Calu3 (cell line): ENCODE results near the gene SLC35D1. TPM values are rescaled to one million over a fixed set of nuclear protein-coding genes. Genes with fewer than 3 reads are reported as not detected.
"Not testable (repeated sequence)": the region's sequence is repeated elsewhere in the genome, so short reads cannot be mapped to it uniquely, and the experiment has no call there.

Experiments
- BruUV-seq: library from RNA; stranded (reverse); fragments of 400-500 nt; replicated peaks from 2 replicates; lab custom pipeline; 2021; lab: Mats Ljungman, UMichigan
- CTCF ChIA-PET: fragments of 300-600 bp; sonication (Branson Sonifier 250); formaldehyde crosslinking; loops from one replicate; lab custom pipeline; 2022; ENCODE audit warnings: antibody characterized with exemption; lab: Charles Lee
- DNase-seq: peaks from one replicate; pipeline ENCODE4 v3.0.0; 2022
- H3K27ac Mint-ChIP-seq: one replicate; pipeline ENCODE4 v1.8.0; 2022; ENCODE audit warnings: mixed read lengths; ENCODE audit not compliant: unreplicated experiment
- H3K27me3 Mint-ChIP-seq: one replicate; pipeline ENCODE4 v1.8.0; 2022; ENCODE audit warnings: mixed read lengths; ENCODE audit not compliant: unreplicated experiment
- H3K36me3 Mint-ChIP-seq: one replicate; pipeline ENCODE4 v1.8.0; 2022; ENCODE audit warnings: mild to moderate bottlenecking, moderate library complexity, mixed read lengths; ENCODE audit not compliant: insufficient read depth, unreplicated experiment
- H3K4me1 Mint-ChIP-seq: one replicate; pipeline ENCODE4 v1.8.0; 2022; ENCODE audit warnings: mild to moderate bottlenecking, low read depth, mixed read lengths; ENCODE audit not compliant: unreplicated experiment
- H3K4me3 Mint-ChIP-seq: one replicate; pipeline ENCODE4 v1.8.0; 2022; ENCODE audit warnings: mild to moderate bottlenecking, low read depth, moderate library complexity, mixed read lengths; ENCODE audit not compliant: unreplicated experiment
- H3K9me3 Mint-ChIP-seq: one replicate; pipeline ENCODE4 v1.8.0; 2022; ENCODE audit warnings: low read depth, mixed read lengths; ENCODE audit not compliant: unreplicated experiment
- intact Hi-C: fragments of 100-400 bp; cut with micrococcal nuclease; formaldehyde crosslinking; loops from one replicate; pipeline ENCODE4 v1.10.0; 2022; ENCODE audit not compliant: unreplicated experiment
- total RNA-seq: library from RNA; stranded (reverse); gene quantifications from 2 replicates; pipeline ENCODE4 v1.2.3, GENCODE V29; 2022
- TF ChIP-seq, protein P1 (sequence below): fragments of 200-600 bp; IDR thresholded peaks from one replicate; pipeline ENCODE4 v1.8.0; 2022; ENCODE audit warnings: antibody characterized with exemption; ENCODE audit not compliant: unreplicated experiment

The SLC35D1 gene
- total RNA-seq, 1 experiment from 2014 or later, result 5.4 TPM

DNA sequence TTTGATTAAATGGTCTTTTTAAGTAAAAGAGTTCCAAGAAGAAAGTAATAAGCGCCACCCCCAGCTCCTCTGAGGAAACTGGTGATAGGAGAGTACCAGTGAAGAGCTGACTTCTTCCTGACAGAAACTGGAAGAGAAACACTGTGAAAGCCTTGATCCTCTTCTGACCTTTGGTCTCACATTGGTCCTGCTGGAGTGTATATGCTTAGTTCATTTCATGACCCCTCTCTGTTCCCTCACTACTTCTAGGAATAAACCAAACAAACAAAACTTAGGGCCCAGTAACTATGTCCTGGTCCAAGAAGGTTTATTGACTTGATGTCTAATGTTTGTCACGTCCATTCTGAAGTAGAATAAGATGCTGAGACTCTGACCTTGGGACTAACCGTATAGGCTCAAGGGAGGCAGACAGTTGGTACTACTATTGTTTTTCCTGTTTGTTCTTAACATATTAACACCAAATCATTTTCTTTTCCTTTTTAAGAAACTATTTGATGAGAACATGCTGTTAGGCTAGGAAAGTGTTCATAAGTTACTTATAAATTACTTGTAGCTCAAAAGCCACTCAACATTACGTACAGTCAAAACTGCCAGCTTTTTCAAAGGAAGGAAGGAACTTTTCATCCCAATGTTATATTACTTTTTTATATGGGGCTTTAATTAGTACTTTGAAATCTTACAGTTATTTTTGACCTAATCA is 71.2 kb downstream of the SLC35D1 start:
- Mint-ChIP-seq H3K4me3 (no peak overlapping the region), H3K9me3 (no peaks in the 10 kb centered on the region), H3K36me3 (peaks cover 25% of the 10 kb centered on the region), H3K27ac (no peak overlapping the region), H3K4me1 (peaks cover 14% of the 10 kb centered on the region), H3K27me3 (no peaks in the 10 kb centered on the region)
- intact Hi-C loops, result loop anchor here (5.0 kb wide), 3 partner anchors 70 to 215 kb away; partner anchors contain the start of gene SLC35D1
- no TSS peak for BruUV-seq
- CTCF ChIA-PET, result no interaction called here
- no peak for DNase-seq
- TF ChIP-seq, protein P1, sequence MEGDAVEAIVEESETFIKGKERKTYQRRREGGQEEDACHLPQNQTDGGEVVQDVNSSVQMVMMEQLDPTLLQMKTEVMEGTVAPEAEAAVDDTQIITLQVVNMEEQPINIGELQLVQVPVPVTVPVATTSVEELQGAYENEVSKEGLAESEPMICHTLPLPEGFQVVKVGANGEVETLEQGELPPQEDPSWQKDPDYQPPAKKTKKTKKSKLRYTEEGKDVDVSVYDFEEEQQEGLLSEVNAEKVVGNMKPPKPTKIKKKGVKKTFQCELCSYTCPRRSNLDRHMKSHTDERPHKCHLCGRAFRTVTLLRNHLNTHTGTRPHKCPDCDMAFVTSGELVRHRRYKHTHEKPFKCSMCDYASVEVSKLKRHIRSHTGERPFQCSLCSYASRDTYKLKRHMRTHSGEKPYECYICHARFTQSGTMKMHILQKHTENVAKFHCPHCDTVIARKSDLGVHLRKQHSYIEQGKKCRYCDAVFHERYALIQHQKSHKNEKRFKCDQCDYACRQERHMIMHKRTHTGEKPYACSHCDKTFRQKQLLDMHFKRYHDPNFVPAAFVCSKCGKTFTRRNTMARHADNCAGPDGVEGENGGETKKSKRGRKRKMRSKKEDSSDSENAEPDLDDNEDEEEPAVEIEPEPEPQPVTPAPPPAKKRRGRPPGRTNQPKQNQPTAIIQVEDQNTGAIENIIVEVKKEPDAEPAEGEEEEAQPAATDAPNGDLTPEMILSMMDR, result no peak

DNA sequence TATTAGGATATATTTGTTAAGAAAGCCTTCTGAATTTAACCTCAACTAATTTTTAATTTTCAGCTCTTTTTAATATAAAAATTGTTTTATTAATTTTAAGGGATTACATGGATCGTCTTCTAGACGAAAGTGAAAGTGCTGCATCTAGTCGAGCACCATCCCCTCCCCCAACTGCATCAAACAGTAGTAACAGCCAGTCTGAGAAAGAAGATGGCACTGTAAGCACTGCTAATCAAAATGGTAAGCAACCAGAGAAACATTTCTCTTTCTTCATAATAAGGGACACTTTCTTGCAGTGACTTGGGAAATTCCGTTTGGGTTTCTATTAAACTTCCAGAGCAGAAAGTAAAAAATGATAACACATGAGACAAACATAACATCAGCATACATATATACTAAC is 72.3 kb downstream of the SLC35D1 start:
- peaks cover 30% of the 10 kb centered on the region for H3K36me3 Mint-ChIP-seq
- no peak overlapping the region for H3K4me3 Mint-ChIP-seq
- intact Hi-C loops, result loop anchor here (5.0 kb wide), 3 partner anchors 71 to 214 kb away; partner anchors contain the start of gene SLC35D1
- CTCF ChIA-PET, result interaction anchor here (0.7 kb wide), 1 partner anchor 14 kb away, joined by 3 read pairs; no protein-coding TSS in a partner anchor
- DNase-seq, result no peak
- H3K9me3 Mint-ChIP-seq, result no peaks in the 10 kb centered on the region
- TF ChIP-seq, protein P1, result no peak
- BruUV-seq, result no TSS peak
- H3K27me3 Mint-ChIP-seq, result no peaks in the 10 kb centered on the region
- peaks cover 14% of the 10 kb centered on the region for H3K4me1 Mint-ChIP-seq
- no peak overlapping the region for H3K27ac Mint-ChIP-seq

GRCh38 chr1:66980745-66981367 is 73.1 kb downstream of the SLC35D1 start:
- no peak overlapping the region for H3K4me3 Mint-ChIP-seq
- no peak for DNase-seq
- no peaks in the 10 kb centered on the region for H3K27me3 Mint-ChIP-seq
- BruUV-seq, result no TSS peak
- TF ChIP-seq, protein P1, result no peak
- H3K9me3 Mint-ChIP-seq, result no peaks in the 10 kb centered on the region
- intact Hi-C loops, result loop anchor here (5.0 kb wide), 3 partner anchors 71 to 214 kb away; partner anchors contain the start of gene SLC35D1
- H3K4me1 Mint-ChIP-seq, result peaks cover 14% of the 10 kb centered on the region
- CTCF ChIA-PET, result interaction anchor here (0.6 to 0.7 kb wide), 2 partner anchors 15 to 225 kb away, joined by 3 read pairs; no protein-coding TSS in a partner anchor
- H3K36me3 Mint-ChIP-seq, result peaks cover 30% of the 10 kb centered on the region
- H3K27ac Mint-ChIP-seq, result no peak overlapping the region

DNA sequence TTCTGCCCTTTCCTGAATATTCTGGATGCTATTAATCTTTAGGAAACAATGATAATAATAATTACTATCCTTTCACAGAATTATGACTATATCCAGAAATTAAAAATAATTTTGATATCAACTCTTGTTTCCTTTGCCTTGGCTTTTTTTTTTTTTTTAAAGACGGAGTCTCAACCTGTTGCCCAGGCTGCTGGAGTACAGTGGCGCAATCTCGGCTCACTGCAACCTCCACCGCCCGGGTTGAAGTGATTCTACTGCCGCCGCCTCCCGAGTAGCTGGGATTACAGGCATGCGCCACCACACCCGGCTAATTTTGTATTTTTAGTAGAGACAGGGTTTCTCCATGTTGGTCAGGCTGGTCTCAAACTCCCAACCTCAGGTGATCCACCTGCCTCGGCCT is 74.3 kb downstream of the SLC35D1 start:
- H3K27me3 Mint-ChIP-seq, DNase-seq, H3K27ac Mint-ChIP-seq, H3K4me3 Mint-ChIP-seq, CTCF ChIA-PET, BruUV-seq, H3K9me3 Mint-ChIP-seq: not testable (repeated sequence)
- peaks cover 11% of the 10 kb centered on the region for H3K4me1 Mint-ChIP-seq
- intact Hi-C loops, result loop anchor here (5.0 kb wide), 3 partner anchors 73 to 212 kb away; partner anchors contain the start of gene SLC35D1
- peaks cover 27% of the 10 kb centered on the region for H3K36me3 Mint-ChIP-seq
